ENCODE data around the gene STAMBP. TPM values are rescaled to one million over a fixed set of nuclear protein-coding genes. Genes with fewer than 3 reads are reported as not detected.

STAMBP gene
- total and polyA plus RNA-seq, 2 of the 13 experiments (the other 11 are each of a cell fraction or from before 2014, with no cell fraction given): 49.6 to 53.2 TPM

GRCh38 chr2:73915437-73915993 lies 86.8 kb downstream of the STAMBP start:
- H3K4me2 ChIP-seq (ENCODE audit: low read depth, low read length): no peak overlapping the region
- POLR2A ChIA-PET: no interaction called here
- ATAC-seq (no peak), DNase-seq (ENCODE audit: low spot score) (no peak), FAIRE-seq (no peak)
- in situ Hi-C loops (cut with HindIII; ENCODE audit: extremely low pct_ligation_motif_present, low pct_unique_long_range_greater_than_20kb): no loop called here
- 52% methylated on average over 5 of the region's 5 CpGs for WGBS (ENCODE audit: low lambda C conversion rate)
- H3K79me2 ChIP-seq (ENCODE audit: insufficient read depth, low read length): no peaks in the 10 kb centered on the region
- intact Hi-C loops (cut with micrococcal nuclease; ENCODE audit: unreplicated experiment): no loop called here
- no peak overlapping the region for H2AFZ ChIP-seq (ENCODE audit: low read length)
- H3K27me3 ChIP-seq (ENCODE audit: control insufficient read depth in 1 of 2, insufficient read depth in 2 of 2, low read length in 2 of 2): peaks cover 2 to 8% of the 10 kb centered on the region in 2 experiments; a peak in 2 of 5 replicates
- CTCF ChIA-PET (ENCODE audit: low intra/inter-chr PET ratio, low total read pairs): no interaction called here
- no peak for TF ChIP-seq FOXO4 (CRISPR knock-in tag; conservative IDR thresholded peaks at IDR 0.05)
- TF ChIP-seq E2F1 (CRISPR knock-in tag; IDR thresholded peaks at IDR 0.05): no peak
- TF ChIP-seq MYPOP (CRISPR knock-in tag; IDR thresholded peaks at IDR 0.05): no peak
- TF ChIP-seq HOXA5 (CRISPR knock-in tag; IDR thresholded peaks at IDR 0.05): no peak
- no peak for TF ChIP-seq REXO4 (CRISPR knock-in tag; IDR thresholded peaks at IDR 0.05; ENCODE audit: borderline replicate concordance)
- no peak for TF ChIP-seq TMF1 (CRISPR knock-in tag; IDR thresholded peaks at IDR 0.05; ENCODE audit: low read depth)
- TF ChIP-seq TEF (CRISPR knock-in tag; IDR thresholded peaks at IDR 0.05): no peak
- H3K9ac ChIP-seq (ENCODE audit: insufficient read depth, low read depth, low read length): no peak overlapping the region
- no peaks in the 10 kb centered on the region for H3K9me3 ChIP-seq (ENCODE audit: low read length)
- no peak overlapping the region for H3K27ac ChIP-seq (ENCODE audit: extremely low read length, insufficient read depth, low read length)
- no peaks in the 10 kb centered on the region for H3K36me3 ChIP-seq (replicated peaks in 1 of 2; ENCODE audit: control insufficient read depth in 1 of 2, insufficient read depth in 2 of 2, low read length in 2 of 2)
- H3K4me3 ChIP-seq (replicated peaks in 1 of 3; ENCODE audit: insufficient read depth in 1 of 3, low read depth in 2 of 3, low read length in 3 of 3): no peak overlapping the region
- BruUV-seq (replicated peaks): no TSS peak
- H3K4me1 ChIP-seq (ENCODE audit: insufficient read depth, low read length): no peaks in the 10 kb centered on the region
- no peaks in the 10 kb centered on the region for H4K20me1 ChIP-seq (ENCODE audit: insufficient read depth, low read length)
